ENCODE measurements around the gene TTC7B. TPM values are rescaled to one million over a fixed set of nuclear protein-coding genes. Genes with fewer than 3 reads are reported as not detected.

The TTC7B gene
- total and polyA plus RNA-seq, 10 of the 15 experiments (the other 5 are each of a cell fraction or from before 2014, with no cell fraction given), result under 0.01 to 1.1 (median 0.26) TPM; not detected in 2

GRCh38 chr14:90642244-90642717 lies 173.9 kb downstream of the TTC7B start:
- ChIA-PET RAD21 (ENCODE audit: unreplicated experiment) (no interaction called here), SMC1A (ENCODE audit: uncharacterized antibody, unreplicated experiment) (no interaction called here), CTCF (no interaction called here), POLR2A (interaction anchor here (0.5 kb wide), 1 partner anchor 145 kb away, joined by 3 read pairs; no protein-coding TSS in a partner anchor)
- ATAC-seq (no peak), DNase-seq (ENCODE audit: low read depth, low spot score) (no peak), FAIRE-seq (no peak)
- H3K9ac ChIP-seq (ENCODE audit: control insufficient read depth, insufficient read depth, low read length), result no peak overlapping the region
- intact Hi-C loops (cut with micrococcal nuclease; ENCODE audit: unreplicated experiment), result no loop called here
- no peak overlapping the region for H3K27ac ChIP-seq (ENCODE audit: control insufficient read depth, insufficient read depth)
- in situ Hi-C loops (cut with MboI), result no loop called here
- TF ChIP-seq RFX5 (IDR thresholded peaks at IDR 0.05; ENCODE audit: low read depth, low read length) (no peak), ZBTB4 (CRISPR knock-in tag; IDR thresholded peaks at IDR 0.05) (no peak), CBFB (IDR thresholded peaks at IDR 0.05; ENCODE audit: low read depth) (no peak), ATF7 (IDR thresholded peaks at IDR 0.05; ENCODE audit: low read depth) (no peak), HDAC2 (IDR thresholded peaks at IDR 0.05) (no peak), NFYB (IDR thresholded peaks at IDR 0.05; ENCODE audit: insufficient read depth, low read depth, low read length) (no peak), SREBF1 (IDR thresholded peaks at IDR 0.05; ENCODE audit: low read length) (no peak)
- no peaks in the 10 kb centered on the region for H3K36me3 ChIP-seq (ENCODE audit: control insufficient read depth in 2 of 2, insufficient read depth in 2 of 2, low read length in 1 of 2)
- H3K9me3 ChIP-seq (replicated peaks; ENCODE audit: control insufficient read depth, insufficient read depth, low read length), result no peaks in the 10 kb centered on the region
- no peak overlapping the region for H3K4me3 ChIP-seq
- H2AFZ ChIP-seq (ENCODE audit: control insufficient read depth, low read depth, low read length), result no peak overlapping the region
- WGBS (ENCODE audit: insufficient coverage, insufficient replicate concordance, low lambda C conversion rate, missing lambda C conversion rate), result 0% methylated on average over 3 of the region's 3 CpGs
- H3K4me1 ChIP-seq (ENCODE audit: control insufficient read depth, insufficient read depth, low read length), result no peaks in the 10 kb centered on the region
- peaks cover 0 to 5% of the 10 kb centered on the region in 2 experiments; a peak in 2 of 4 replicates for H3K27me3 ChIP-seq (replicated peaks in 1 of 2; ENCODE audit: control insufficient read depth in 2 of 2, insufficient read depth in 2 of 2, low read length in 1 of 2)
- H3K4me2 ChIP-seq (ENCODE audit: control insufficient read depth, insufficient read depth), result no peak overlapping the region
- H3K79me2 ChIP-seq (ENCODE audit: control insufficient read depth, insufficient read depth, low read length), result no peaks in the 10 kb centered on the region
- no TSS peak for BruUV-seq (replicated peaks)
- no peaks in the 10 kb centered on the region for H4K20me1 ChIP-seq (ENCODE audit: control insufficient read depth, insufficient read depth)
